Upper lobe of left lung (tissue), 6 donors: ENCODE results near the gene TCF23. TPM values are rescaled to one million over a fixed set of nuclear protein-coding genes. Genes with fewer than 3 reads are reported as not detected.
A peak's percentile ranks its signal among the peaks of the same experiment; 100 is the strongest.

Source experiments
- ATAC-seq, 2 donors: fragments of 200-7000 bp; cut with Tn5 transposase; one replicate each; pipeline ENCODE4 v1.9.1; 2022; ENCODE audit warnings: mild to moderate bottlenecking in 2 of 2, moderate library complexity in 2 of 2; ENCODE audit not compliant: low FRiP score in 2 of 2
- DNase-seq, 2 donors: peaks; one replicate each; pipeline ENCODE4 v3.0.0-alpha.2; 2019 to 2020
- H3K27ac ChIP-seq, 4 donors: fragments of 200-600 bp; sonication (generic); one replicate each; pipeline ENCODE4 v1.5.1; 2016 to 2019
- H3K27me3 ChIP-seq, 4 donors: fragments of 200-600 bp; sonication (generic); one replicate each; pipeline ENCODE4 v1.5.1; 2017 to 2019
- H3K36me3 ChIP-seq, 4 donors: fragments of 200-600 bp; sonication (generic); one replicate each; pipeline ENCODE4 v1.5.1; 2016 to 2019
- H3K4me1 ChIP-seq, 4 donors: fragments of 200-600 bp; sonication (generic); one replicate each; pipeline ENCODE4 v1.5.1; 2018 to 2019
- H3K4me3 ChIP-seq, 4 donors: fragments of 200-600 bp; sonication (generic); one replicate each; pipeline ENCODE4 v1.5.1; 2017 to 2019; ENCODE audit warnings: mild to moderate bottlenecking in 2 of 4, moderate library complexity in 1 of 4
- H3K9me3 ChIP-seq, 4 donors: fragments of 200-600 bp; sonication (generic); one replicate each; pipeline ENCODE4 v1.5.1; 2018 to 2019
- CTCF ChIP-seq, 6 experiments: fragments of 450-650 bp in 4 of 6; fragments of 200-600 bp in 2 of 6; sonication (generic) in 2 of 6; IDR thresholded peaks; one replicate each; pipeline ENCODE4 v1.5.1; 2016 to 2019; ENCODE audit warnings: antibody characterized with exemption in 6 of 6
- EP300 ChIP-seq, 4 donors: sonication (generic); formaldehyde crosslinking; IDR thresholded peaks; one replicate each; pipeline ENCODE4 v1.5.1; 2017; ENCODE audit warnings: antibody characterized with exemption in 4 of 4, control low read depth in 2 of 4
- POLR2A ChIP-seq, 4 donors: fragments of 450-650 bp; IDR thresholded peaks; one replicate each; pipeline ENCODE4 v1.5.1; 2016 to 2017; ENCODE audit warnings: antibody characterized with exemption in 4 of 4, mild to moderate bottlenecking in 2 of 4
- POLR2AphosphoS5 ChIP-seq, 2 donors: sonication (generic); formaldehyde crosslinking; IDR thresholded peaks; one replicate each; pipeline ENCODE4 v1.5.1; 2017; ENCODE audit warnings: antibody characterized with exemption in 2 of 2
- WGBS, 2 donors: methylation state at CpG; one replicate each; pipeline ENCODE4 v1.1.5; 2017 to 2018; 5-methylcytosine and 5-hydroxymethylcytosine counted together
- total RNA-seq, 6 donors: library from RNA; depleted of rRNA in 4 of 6; stranded (reverse); fragments of >200 nt in 4 of 6; gene quantifications; one replicate each; pipeline versions ENCODE4 v1.1.0 to v1.2.1, GENCODE V29; 2016 to 2021
- donor health status: DM: no; HTN: no; CAD: no; lungs with moderate emphysema.
- donor health status: DM: no; HTN: yes; CAD: no; lungs with severe emphysema.

TCF23 gene
- total RNA-seq, 6 donors from 2014 or later: 0.13 to 0.20 TPM; not detected in 4

- Histone ChIP-seq H3K27me3 (no peaks in the 10 kb centered on the region), H3K9me3 (no peaks in the 10 kb centered on the region), H3K4me1 (no peaks in the 10 kb centered on the region), H3K27ac (no peak overlapping the region), H3K4me3 (no peak overlapping the region), H3K36me3 (peaks cover 4 to 89% (median 71%) of the 10 kb centered on the region in 4 donors)
- ATAC-seq (no peak), DNase-seq (no peak)
- 90 to 92% methylated on average over 2 to 8 of the region's 8 CpGs for whole genome bisulfite sequencing, 2 donors
- no peak for TF ChIP-seq POLR2A (IDR thresholded peaks at IDR 0.05)
- TF ChIP-seq EP300 (IDR thresholded peaks at IDR 0.05): no peak
- TF ChIP-seq POLR2AphosphoS5 (IDR thresholded peaks at IDR 0.05): no peak
- TF ChIP-seq CTCF (IDR thresholded peaks at IDR 0.05): no peak
Observed at GRCh38 chr2:27204566-27204965, 55.8 kb downstream of the TCF23 start.

GRCh38 chr2:27205206-27205605 is 56.4 kb downstream of the TCF23 start:
- 78 to 89% methylated on average over 8 of the region's 8 CpGs for WGBS, 2 donors
- H3K27me3 ChIP-seq: no peaks in the 10 kb centered on the region
- H3K4me3 ChIP-seq: no peak overlapping the region
- no peaks in the 10 kb centered on the region for H3K4me1 ChIP-seq
- H3K27ac ChIP-seq: no peak overlapping the region
- H3K9me3 ChIP-seq: no peaks in the 10 kb centered on the region
- peak in 1 of 2 donors; percentile 65 for DNase-seq
- H3K36me3 ChIP-seq: peaks cover 4 to 82% (median 69%) of the 10 kb centered on the region in 4 donors
- no peak for ATAC-seq
- TF ChIP-seq POLR2AphosphoS5 (IDR thresholded peaks at IDR 0.05) (no peak), POLR2A (IDR thresholded peaks at IDR 0.05) (no peak), EP300 (IDR thresholded peaks at IDR 0.05) (no peak), CTCF (IDR thresholded peaks at IDR 0.05) (no peak)

GRCh38 chr2:27206346-27206745 is 57.5 kb downstream of the TCF23 start:
- TF ChIP-seq POLR2A (IDR thresholded peaks at IDR 0.05) (no peak), EP300 (IDR thresholded peaks at IDR 0.05) (no peak), CTCF (IDR thresholded peaks at IDR 0.05) (no peak), POLR2AphosphoS5 (IDR thresholded peaks at IDR 0.05) (no peak)
- Histone ChIP-seq H3K27ac (no peak overlapping the region), H3K27me3 (no peaks in the 10 kb centered on the region), H3K4me1 (peaks cover 3 to 7% (median 4%) of the 10 kb centered on the region in 4 donors), H3K9me3 (no peaks in the 10 kb centered on the region), H3K36me3 (peaks cover 4 to 71% (median 63%) of the 10 kb centered on the region in 4 donors), H3K4me3 (no peak overlapping the region)
- no peak for ATAC-seq
- DNase-seq: no peak
- 95% methylated on average over 6 of the region's 6 CpGs for WGBS, 2 donors

Other genes with a start within 250 kb of the TCF23 start
- gene MAPRE3, start 178.4 kb upstream of the TCF23 start, total RNA-seq: 10 to 100 TPM; 13.5 to 61.8 (median 20.1) TPM
- 100 to 1,000 TPM in 1 of 6 donors, 10 to 100 TPM in 5; 42.5 to 176 (median 62.0) TPM for gene TMEM214, start 116.0 kb upstream of the TCF23 start, total RNA-seq
- gene AGBL5, start 97.3 kb upstream of the TCF23 start, total RNA-seq: 10 to 100 TPM in 5 of 6 donors, 1 to 10 TPM in 1; 7.8 to 17.6 (median 14.3) TPM
- 100 to 1,000 TPM in 5 of 6 donors, 10 to 100 TPM in 1; 90.4 to 265 (median 176) TPM for gene OST4, start 77.3 kb upstream of the TCF23 start, total RNA-seq
- 100 to 1,000 TPM in 2 of 6 donors, 10 to 100 TPM in 4; 20.7 to 158 (median 49.0) TPM for gene EMILIN1, start 70.4 kb upstream of the TCF23 start, total RNA-seq
- 10 to 100 TPM in 1 of 6 donors, 1 to 10 TPM in 5; 2.4 to 10.4 (median 6.3) TPM for gene KHK, start 62.2 kb upstream of the TCF23 start, total RNA-seq
- 1 to 10 TPM in 2 of 6 donors, under 1 TPM in 1, not detected in 3; 0.79 to 1.2 (median 1.0) TPM for gene CGREF1, start 29.9 kb upstream of the TCF23 start, total RNA-seq
- under 1 TPM in 3 of 6 donors, not detected in 3; 0.10 to 0.30 (median 0.11) TPM for gene ABHD1, start 25.2 kb upstream of the TCF23 start, total RNA-seq
- gene PREB, start 14.4 kb upstream of the TCF23 start, total RNA-seq: 100 to 1,000 TPM in 1 of 6 donors, 10 to 100 TPM in 5; 45.7 to 102 (median 66.0) TPM
- not detected for gene PRR30, start 9.6 kb upstream of the TCF23 start, total RNA-seq
- gene ATRAID, start 63.0 kb downstream of the TCF23 start, total RNA-seq: 100 to 1,000 TPM in 4 of 6 donors, 10 to 100 TPM in 2; 53.4 to 126 (median 112) TPM
- 10 to 100 TPM; 13.6 to 29.6 (median 21.0) TPM for gene SLC5A6, start 63.3 kb downstream of the TCF23 start, total RNA-seq
- 10 to 100 TPM; 19.8 to 66.0 (median 33.5) TPM for gene CAD, start 68.4 kb downstream of the TCF23 start, total RNA-seq
- 1 to 10 TPM in 4 of 6 donors, under 1 TPM in 2; 0.20 to 2.3 (median 1.2) TPM for gene SLC30A3, start 114.0 kb downstream of the TCF23 start, total RNA-seq
- not detected for gene DNAJC5G, start 126.4 kb downstream of the TCF23 start, total RNA-seq
- gene TRIM54, start 133.4 kb downstream of the TCF23 start, total RNA-seq: under 1 TPM in 1 of 6 donors, not detected in 5; 0.49 TPM
- 10 to 100 TPM in 2 of 6 donors, 1 to 10 TPM in 4; 2.6 to 81.7 (median 4.6) TPM for gene UCN, start 159.4 kb downstream of the TCF23 start, total RNA-seq
- 10 to 100 TPM; 51.2 to 99.3 (median 75.9) TPM for gene MPV17, start 174.1 kb downstream of the TCF23 start, total RNA-seq
- 100 to 1,000 TPM in 1 of 6 donors, 10 to 100 TPM in 5; 43.9 to 104 (median 48.9) TPM for gene GTF3C2, start 207.8 kb downstream of the TCF23 start, total RNA-seq
- 10 to 100 TPM; 24.8 to 48.2 (median 29.8) TPM for gene EIF2B4, start 221.3 kb downstream of the TCF23 start, total RNA-seq
- 100 to 1,000 TPM in 3 of 6 donors, 10 to 100 TPM in 3; 69.1 to 142 (median 113) TPM for gene SNX17, start 221.6 kb downstream of the TCF23 start, total RNA-seq
- 10 to 100 TPM in 5 of 6 donors, 1 to 10 TPM in 1; 9.3 to 31.4 (median 18.0) TPM for gene ZNF513, start 231.7 kb downstream of the TCF23 start, total RNA-seq